ENCODE measurements around the gene ADAMTSL1.
A peak's percentile ranks its signal among the peaks of the same experiment; 100 is the strongest.

The ADAMTSL1 gene

GRCh38 chr9:18717759-18718158 lies 243.8 kb downstream of the ADAMTSL1 start:
- no peak for DNase-seq (ENCODE audit: low read depth)
- no peak for TF ChIP-seq CTCF (IDR thresholded peaks at IDR 0.05; ENCODE audit: control insufficient read depth, insufficient read depth, low read depth, low read length, missing control alignments)
- H3K4me3 ChIP-seq (ENCODE audit: control insufficient read depth, low read depth, low read length): no peak overlapping the region

DNA sequence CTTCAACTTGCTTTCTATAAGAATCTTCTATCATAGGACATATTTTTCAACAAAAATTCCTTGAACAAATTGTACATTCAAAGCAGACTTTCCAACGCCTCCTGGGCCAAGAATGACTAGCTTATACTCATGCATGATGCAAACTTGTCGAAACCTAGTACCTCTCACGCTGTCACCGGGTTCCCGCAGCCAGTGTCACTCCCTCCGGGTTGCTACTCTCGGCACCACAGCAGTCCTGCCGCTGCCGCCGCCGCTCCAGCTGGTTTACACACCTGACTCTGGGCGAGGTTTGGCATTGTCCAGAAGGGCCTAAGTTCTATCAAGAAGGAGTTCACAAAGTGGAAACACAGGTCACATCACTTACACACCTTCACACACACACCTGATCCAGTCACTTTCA lies 244.4 kb downstream of the ADAMTSL1 start:
- no peak for DNase-seq (ENCODE audit: low read depth)
- no peak for TF ChIP-seq CTCF (IDR thresholded peaks at IDR 0.05; ENCODE audit: control insufficient read depth, insufficient read depth, low read depth, low read length, missing control alignments)
- no peak overlapping the region for H3K4me3 ChIP-seq (ENCODE audit: control insufficient read depth, low read depth, low read length)

- DNase-seq (ENCODE audit: low read depth): no peak
- no peak for TF ChIP-seq CTCF (IDR thresholded peaks at IDR 0.05; ENCODE audit: control insufficient read depth, insufficient read depth, low read depth, low read length, missing control alignments)
- H3K4me3 ChIP-seq (ENCODE audit: control insufficient read depth, low read depth, low read length): no peak overlapping the region
These were observed 245.0 kb downstream of the ADAMTSL1 start for GRCh38 chr9:18718932-18719331.

GRCh38 chr9:18720691-18721090 lies 246.7 kb downstream of the ADAMTSL1 start:
- DNase-seq (ENCODE audit: low read depth): peak; percentile 61

DNA sequence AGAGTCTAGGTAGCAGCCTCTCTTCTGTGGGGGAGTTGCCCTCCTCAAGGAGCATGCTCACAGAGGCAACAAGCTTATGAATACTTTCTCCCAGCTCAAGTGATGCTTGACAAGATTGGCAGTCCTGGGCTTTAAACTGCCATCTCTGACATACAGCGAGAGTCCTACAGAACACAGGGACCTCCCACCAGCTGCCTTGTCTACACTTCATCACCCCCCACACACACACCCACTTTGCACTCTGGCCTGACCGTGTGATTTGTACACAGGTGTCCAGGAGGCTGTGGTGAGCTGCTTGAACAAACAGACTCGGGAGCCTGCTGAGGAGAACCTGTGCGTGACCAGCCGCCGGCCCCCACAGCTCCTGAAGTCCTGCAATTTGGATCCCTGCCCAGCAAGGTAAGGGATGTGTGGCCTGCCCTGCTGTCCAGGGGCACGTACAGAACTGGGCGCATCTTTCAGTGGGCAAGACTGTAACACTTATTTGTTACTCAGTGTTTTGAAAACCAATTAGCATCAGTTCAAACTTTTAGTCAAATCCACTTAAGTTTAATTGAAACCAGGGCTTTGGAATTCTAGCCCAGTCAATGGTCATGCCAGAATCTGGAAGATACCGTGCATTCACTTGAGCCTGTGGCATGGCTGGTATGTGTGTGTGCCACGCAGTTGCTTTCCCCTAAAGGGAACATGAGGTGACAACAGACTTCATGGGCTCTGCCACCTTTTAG lies 247.5 kb downstream of the ADAMTSL1 start:
- H3K4me3 ChIP-seq (ENCODE audit: control insufficient read depth, low read depth, low read length): no peak overlapping the region
- no peak for DNase-seq (ENCODE audit: low read depth)
- no peak for TF ChIP-seq CTCF (IDR thresholded peaks at IDR 0.05; ENCODE audit: control insufficient read depth, insufficient read depth, low read depth, low read length, missing control alignments)

More at GRCh38 chr9:18720691-18721090, 246.7 kb downstream of the ADAMTSL1 start:
- TF ChIP-seq CTCF (IDR thresholded peaks at IDR 0.05; ENCODE audit: control insufficient read depth, insufficient read depth, low read depth, low read length, missing control alignments): no peak
- no peak overlapping the region for H3K4me3 ChIP-seq (ENCODE audit: control insufficient read depth, low read depth, low read length)

DNA sequence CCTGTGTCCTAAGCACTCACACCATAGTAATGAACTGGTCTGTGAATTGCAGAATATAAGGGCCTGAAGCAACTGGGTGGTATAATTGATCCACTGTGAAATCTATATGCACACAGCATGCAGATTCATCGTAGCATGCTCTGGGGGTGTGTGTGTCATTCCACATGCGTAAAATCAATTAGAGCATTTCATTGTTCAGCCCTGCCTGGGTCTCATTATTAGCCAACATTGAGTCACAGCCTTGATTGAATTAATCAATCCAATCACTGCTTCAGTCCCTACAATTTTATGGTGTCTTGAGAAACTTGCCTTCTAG lies 248.0 kb downstream of the ADAMTSL1 start:
- no peak for TF ChIP-seq CTCF (IDR thresholded peaks at IDR 0.05; ENCODE audit: control insufficient read depth, insufficient read depth, low read depth, low read length, missing control alignments)
- no peak overlapping the region for H3K4me3 ChIP-seq (ENCODE audit: control insufficient read depth, low read depth, low read length)
- no peak for DNase-seq (ENCODE audit: low read depth)
